MCF 10A (cell line): ENCODE measurements around the gene REN. TPM values are rescaled to one million over a fixed set of nuclear protein-coding genes. Genes with fewer than 3 reads are reported as not detected.
A peak's percentile ranks its signal among the peaks of the same experiment; 100 is the strongest.

Experiments used
- Bru-seq: library from RNA; stranded (reverse); fragments of 400-500 nt; gene quantifications from one replicate; lab custom pipeline; 2021; lab: Mats Ljungman, UMichigan
- BruChase-seq, 2 experiments: library from RNA; stranded (reverse); fragments of 400-500 nt; gene quantifications; one replicate each; lab custom pipeline; 2021; lab: Mats Ljungman, UMichigan
- BruUV-seq: library from RNA; stranded (reverse); fragments of 400-500 nt; replicated peaks from 2 replicates; lab custom pipeline; 2021; lab: Mats Ljungman, UMichigan
- CTCF ChIA-PET: fragments of 300-600 bp; sonication (Branson Sonifier 250); formaldehyde crosslinking; extraction: SDS; loops from one replicate; lab custom pipeline; 2021; ENCODE audit warnings: antibody characterized with exemption, inconsistent platforms; lab: Yijun Ruan, JAX
- POLR2A ChIA-PET: fragments of 300-600, 350-650 bp; sonication (Branson Sonifier 250); formaldehyde crosslinking; extraction: SDS; loops from one replicate; lab custom pipeline; 2020; ENCODE audit warnings: antibody characterized with exemption, inconsistent platforms; lab: Yijun Ruan, JAX
- DNase-seq: peaks from one replicate; pipeline ENCODE4 v3.0.0-alpha.2; 2018; ENCODE audit not compliant: unreplicated experiment
- H3K27ac Mint-ChIP-seq: one replicate; pipeline ENCODE4 v1.8.0; 2022; ENCODE audit warnings: mild to moderate bottlenecking, low read depth, mixed read lengths; ENCODE audit not compliant: unreplicated experiment
- H3K27me3 Mint-ChIP-seq: one replicate; pipeline ENCODE4 v1.8.0; 2022; ENCODE audit warnings: mixed read lengths; ENCODE audit not compliant: insufficient read depth, unreplicated experiment
- H3K36me3 Mint-ChIP-seq: one replicate; pipeline ENCODE4 v1.8.0; 2022; ENCODE audit warnings: mild to moderate bottlenecking, moderate library complexity, mixed read lengths; ENCODE audit not compliant: insufficient read depth, unreplicated experiment
- H3K4me1 Mint-ChIP-seq: one replicate; pipeline ENCODE4 v1.8.0; 2022; ENCODE audit warnings: mixed read lengths; ENCODE audit not compliant: insufficient read depth, unreplicated experiment
- H3K4me3 Mint-ChIP-seq: one replicate; pipeline ENCODE4 v1.8.0; 2022; ENCODE audit warnings: mild to moderate bottlenecking, moderate library complexity, mixed read lengths; ENCODE audit not compliant: unreplicated experiment
- H3K9me3 Mint-ChIP-seq: one replicate; pipeline ENCODE4 v1.8.0; 2022; ENCODE audit warnings: mixed read lengths; ENCODE audit not compliant: unreplicated experiment
- CTCF ChIP-seq: fragments of 200-600 bp; IDR thresholded peaks from one replicate; pipeline ENCODE4 v1.8.0; 2022; ENCODE audit warnings: antibody characterized with exemption, mild to moderate bottlenecking; ENCODE audit not compliant: unreplicated experiment
- intact Hi-C: fragments of 100-400 bp; cut with micrococcal nuclease; formaldehyde crosslinking; loops from 2 replicates; pipeline ENCODE4 v1.14.1; 2022
- long read RNA-seq: library from polyadenylated mRNA; stranded (forward); transcript quantifications from one replicate; pipeline ENCODE4 v2.0.0, GENCODE V29; 2022
- total RNA-seq: library from RNA; stranded (reverse); gene quantifications from 2 replicates; pipeline ENCODE4 v1.2.3, GENCODE V29; 2022

The REN gene
- total RNA-seq (not detected in 2 replicates), Bru-seq, nascent RNA (percentile 3 among the genes with signal in this experiment), BruChase-seq, experiment 1, labeled RNA remaining after a 6-hour chase (percentile 7 among the genes with signal in this experiment), BruChase-seq, experiment 2, labeled RNA remaining after a 2-hour chase (percentile 5 among the genes with signal in this experiment)
- long read RNA-seq, partial matches to known transcripts = 0 of 1 reads
- long read RNA-seq, other reads (novel, unspliced or antisense) = 1 of 1 reads

- Mint-ChIP-seq H3K27me3 (no peaks in the 10 kb centered on the region), H3K36me3 (no peaks in the 10 kb centered on the region), H3K27ac (no peak within 1 kb of the TSS), H3K4me3 (no peak within 1 kb of the TSS), H3K4me1 (peaks cover 6% of the 10 kb centered on the region), H3K9me3 (no peaks in the 10 kb centered on the region)
- TF ChIP-seq CTCF = no peak
- intact Hi-C loops = no loop called here
- no TSS peak for BruUV-seq
- no peak for DNase-seq
- CTCF ChIA-PET = interaction anchor here (0.6 to 18.9 kb wide), 9 partner anchors 9 to 232 kb away, joined by 3 to 505 read pairs (median 30); partner anchors contain the start of gene PLEKHA6
- POLR2A ChIA-PET = interaction anchor here (0.9 to 1.7 kb wide), 5 partner anchors 9 to 304 kb away, joined by 3 to 7 read pairs (median 4); partner anchors contain the start of gene SNRPE
These were observed at the start of gene REN for GRCh38 chr1:204166219-204166618. REN (minus strand) TSS chr1:204166337; CDS start chr1:204166293, 44 bp downstream.

GRCh38 chr1:204213668-204214662 lies 47.8 kb upstream of the REN start, which contains the start of gene GOLT1A:
GOLT1A (minus strand) TSS chr1:204213988; CDS start chr1:204213906, 82 bp downstream.
- ChIA-PET CTCF (interaction anchor here (0.5 to 6.8 kb wide), 34 partner anchors 8 to 1204 kb away, joined by 3 to 110 read pairs (median 4); no protein-coding TSS in a partner anchor), POLR2A (interaction anchor here (0.6 to 2.0 kb wide), 6 partner anchors 8 to 356 kb away, joined by 3 to 15 read pairs (median 3); no protein-coding TSS in a partner anchor)
- intact Hi-C loops = loop anchor here (1.0 to 2.0 kb wide), 5 partner anchors 45 to 289 kb away; no protein-coding TSS in a partner anchor
- Mint-ChIP-seq H3K9me3 (no peaks in the 10 kb centered on the region), H3K4me3 (peak within 1 kb of the TSS; percentile 68), H3K27me3 (no peaks in the 10 kb centered on the region), H3K36me3 (no peaks in the 10 kb centered on the region), H3K27ac (peak within 1 kb of the TSS; percentile 8), H3K4me1 (peaks cover 6% of the 10 kb centered on the region)
- TSS peak; percentile 12 for BruUV-seq
- DNase-seq = peak; percentile 93
- peak; percentile 93 for TF ChIP-seq CTCF

- Mint-ChIP-seq H3K4me1 (peaks cover 6% of the 10 kb centered on the region), H3K4me3 (no peak overlapping the region), H3K27ac (no peak overlapping the region), H3K36me3 (no peaks in the 10 kb centered on the region), H3K27me3 (no peaks in the 10 kb centered on the region), H3K9me3 (no peaks in the 10 kb centered on the region)
- BruUV-seq = no TSS peak
- POLR2A ChIA-PET = interaction anchor here (0.6 kb wide), 1 partner anchor 280 kb away, joined by 3 read pairs; no protein-coding TSS in a partner anchor
- TF ChIP-seq CTCF = no peak
- intact Hi-C loops = no loop called here
- CTCF ChIA-PET = interaction anchor here (0.7 to 2.3 kb wide), 2 partner anchors 59 to 152 kb away, joined by 5 to 6 read pairs; no protein-coding TSS in a partner anchor
- DNase-seq = no peak
These were observed 46.6 kb upstream of the REN start for GRCh38 chr1:204212715-204213114.
